GM23338 (cell line): ENCODE data around the gene DIO1.

Experiments
- CREB1 ChIP-seq: fragments of 250-450 bp; sonication (Bioruptor Pico); IDR thresholded peaks from 2 replicates; pipeline ENCODE4 v1.5.0; 2020; ENCODE audit warnings: low read depth, mild to moderate bottlenecking, moderate library complexity
- CTCF ChIP-seq, 2 experiments: fragments of 200-600 bp in 1 of 2; sonication (generic) in 1 of 2; conservative IDR thresholded peaks; 2 replicates each; pipeline versions ENCODE4 v1.5.1 to v1.6.1; 2016 to 2017; ENCODE audit warnings: antibody characterized with exemption in 2 of 2, low read depth in 2 of 2, mild to moderate bottlenecking in 2 of 2, moderate library complexity in 1 of 2
- EZH2 ChIP-seq: fragments of 200-600 bp; sonication (generic); IDR thresholded peaks from one replicate; pipeline ENCODE4 v1.8.0; 2017; ENCODE audit warnings: antibody characterized with exemption, mild to moderate bottlenecking, low read depth; ENCODE audit not compliant: unreplicated experiment
- EZH2phosphoT487 ChIP-seq: fragments of 200-600 bp; sonication (generic); IDR thresholded peaks from one replicate; pipeline ENCODE4 v1.8.1; 2018; ENCODE audit warnings: antibody characterized with exemption; ENCODE audit not compliant: unreplicated experiment
- JUNB ChIP-seq: IDR thresholded peaks from one replicate; pipeline ENCODE4 v1.6.1; 2016; ENCODE audit warnings: antibody characterized with exemption; ENCODE audit not compliant: unreplicated experiment
- POLR2AphosphoS5 ChIP-seq: IDR thresholded peaks from 2 replicates; pipeline ENCODE4 v1.6.1; 2016; ENCODE audit warnings: antibody characterized with exemption, low read depth
- REST ChIP-seq: IDR thresholded peaks from one replicate; pipeline ENCODE4 v1.6.1; 2018; ENCODE audit warnings: antibody characterized with exemption; ENCODE audit not compliant: unreplicated experiment
- STAT1 ChIP-seq: IDR thresholded peaks from one replicate; pipeline ENCODE4 v1.6.1; 2016; ENCODE audit warnings: antibody characterized with exemption; ENCODE audit not compliant: unreplicated experiment
- ZNF331 ChIP-seq: fragments of 250-450 bp; sonication (Bioruptor Pico); IDR thresholded peaks from 2 replicates; pipeline ENCODE4 v1.5.0; 2020; ENCODE audit warnings: low read depth, mild to moderate bottlenecking, moderate library complexity

- TF ChIP-seq CTCF (conservative IDR thresholded peaks at IDR 0.05; ENCODE audit: low read depth in 2 of 2) (no peak), POLR2AphosphoS5 (no peak), EZH2 (no peak), JUNB (no peak), REST (no peak), CREB1 (no peak), EZH2phosphoT487 (no peak), ZNF331 (CRISPR knock-in tag) (no peak), STAT1 (no peak)
Observed at GRCh38 chr1:53936430-53936829, 42.4 kb downstream of the DIO1 start.
